K562 treated with DMSO at 1 percent for 48 hours (cell line): Measurements from ENCODE around the gene TTLL3. TPM values are rescaled to one million over a fixed set of nuclear protein-coding genes. Genes with fewer than 3 reads are reported as not detected.

Experiments used
- total RNA-seq: library from RNA; unstranded; fragments of 300-600 nt; gene quantifications from 2 replicates; pipeline ENCODE4 v1.2.3, GENCODE V29; 2022; ENCODE audit warnings: low replicate concordance; ENCODE audit errors: extremely low read depth

The TTLL3 gene, protein sequence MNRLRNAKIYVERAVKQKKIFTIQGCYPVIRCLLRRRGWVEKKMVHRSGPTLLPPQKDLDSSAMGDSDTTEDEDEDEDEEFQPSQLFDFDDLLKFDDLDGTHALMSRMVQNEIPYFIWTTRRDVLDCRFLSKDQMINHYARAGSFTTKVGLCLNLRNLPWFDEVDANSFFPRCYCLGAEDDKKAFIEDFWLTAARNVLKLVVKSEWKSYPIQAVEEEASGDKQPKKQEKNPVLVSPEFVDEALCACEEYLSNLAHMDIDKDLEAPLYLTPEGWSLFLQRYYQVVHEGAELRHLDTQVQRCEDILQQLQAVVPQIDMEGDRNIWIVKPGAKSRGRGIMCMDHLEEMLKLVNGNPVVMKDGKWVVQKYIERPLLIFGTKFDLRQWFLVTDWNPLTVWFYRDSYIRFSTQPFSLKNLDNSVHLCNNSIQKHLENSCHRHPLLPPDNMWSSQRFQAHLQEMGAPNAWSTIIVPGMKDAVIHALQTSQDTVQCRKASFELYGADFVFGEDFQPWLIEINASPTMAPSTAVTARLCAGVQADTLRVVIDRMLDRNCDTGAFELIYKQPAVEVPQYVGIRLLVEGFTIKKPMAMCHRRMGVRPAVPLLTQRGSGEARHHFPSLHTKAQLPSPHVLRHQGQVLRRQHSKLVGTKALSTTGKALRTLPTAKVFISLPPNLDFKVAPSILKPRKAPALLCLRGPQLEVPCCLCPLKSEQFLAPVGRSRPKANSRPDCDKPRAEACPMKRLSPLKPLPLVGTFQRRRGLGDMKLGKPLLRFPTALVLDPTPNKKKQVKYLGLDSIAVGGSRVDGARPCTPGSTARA
- not detected in 2 replicates for total RNA-seq

DNA sequence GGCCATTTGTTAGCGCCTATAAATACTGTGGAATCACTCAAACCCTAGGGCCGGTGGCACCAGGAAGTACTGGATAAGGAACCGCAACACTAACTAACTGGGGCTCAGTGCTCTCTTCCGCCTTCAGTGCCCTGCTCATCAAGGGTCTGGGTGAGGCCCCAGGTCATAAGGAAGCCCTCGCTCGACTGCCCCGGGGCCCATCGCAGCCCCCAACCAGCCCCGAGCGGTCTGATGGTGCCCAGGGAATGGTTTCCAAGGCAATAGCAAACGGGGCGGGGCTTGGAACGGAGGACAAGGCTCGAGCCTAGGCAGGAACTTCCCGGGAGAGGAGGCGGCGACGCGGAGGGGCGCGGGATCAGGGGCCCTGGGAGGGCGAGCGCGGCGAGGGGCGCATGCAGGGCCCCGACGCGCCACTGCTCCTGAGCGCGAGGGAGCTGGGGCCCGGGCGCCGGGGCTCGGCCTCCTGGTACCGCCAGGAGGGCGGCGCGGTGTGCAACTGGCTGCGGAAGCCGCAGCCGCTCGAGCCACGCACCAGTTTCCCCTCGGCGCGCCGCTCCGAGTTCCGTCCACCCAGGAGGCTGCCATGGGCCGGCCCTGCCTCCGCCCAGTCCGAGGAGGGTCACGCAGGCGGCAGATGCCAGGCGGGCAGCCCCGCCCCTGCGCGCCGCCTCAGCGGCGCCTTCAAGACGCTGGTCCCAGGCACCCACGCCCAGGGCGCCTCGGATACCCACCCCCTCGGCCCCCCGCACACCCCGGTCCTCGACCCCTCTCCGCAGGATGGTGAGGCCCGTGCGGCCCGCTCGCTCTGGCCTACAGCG is at the start of gene TTLL3:
TSS of gene TTLL3 (plus strand) at position 648 of the 818 bp plus-strand sequence. CDS start 400 bp downstream, outside the sequence.

DNA sequence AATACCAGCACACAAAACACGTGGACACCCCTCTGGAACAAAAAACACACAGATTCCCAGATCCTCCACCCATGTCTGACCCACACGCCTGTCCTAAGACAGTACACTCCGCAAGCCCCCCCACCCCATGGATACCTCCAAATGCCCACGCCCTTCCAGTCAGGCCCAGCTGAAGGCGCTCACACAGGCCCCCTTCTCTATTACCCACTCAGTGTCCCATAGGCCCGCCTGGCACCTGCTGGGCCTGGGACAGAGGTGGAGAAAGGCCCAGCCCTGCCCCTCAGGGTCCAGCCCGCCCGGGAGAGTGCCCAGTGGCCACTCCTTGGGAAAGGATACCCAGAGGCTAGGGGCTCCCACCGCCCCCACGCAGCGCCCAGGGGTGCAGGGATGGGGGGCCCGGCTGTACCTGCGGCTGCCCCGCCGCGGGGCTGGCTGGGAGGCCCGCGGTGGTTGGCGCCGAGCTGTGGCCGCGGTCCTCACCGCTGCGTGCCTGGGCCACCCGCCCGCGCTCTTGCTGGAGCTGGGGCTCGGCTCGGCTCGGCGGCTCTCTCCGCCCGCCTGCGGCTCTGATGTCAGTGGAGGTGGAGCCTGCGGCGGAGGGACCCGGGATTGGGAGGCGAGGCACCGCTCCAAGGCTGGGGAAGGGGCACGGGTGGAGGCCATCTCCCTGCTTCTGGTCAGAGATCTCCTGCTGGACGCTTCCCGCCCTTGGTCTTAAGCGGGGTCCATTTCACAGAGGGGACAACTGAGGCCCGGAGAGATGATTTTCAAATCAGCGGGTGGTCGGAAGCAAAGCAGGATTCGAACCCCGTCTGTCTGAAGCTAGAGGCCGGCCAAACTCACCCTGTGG is 40.4 kb upstream of the TTLL3 start, which contains the start of gene CAMK1:
TSS of gene CAMK1 (minus strand) at position 522 of the 850 bp plus-strand sequence. CDS start 2,198 bp downstream, outside the sequence.

DNA sequence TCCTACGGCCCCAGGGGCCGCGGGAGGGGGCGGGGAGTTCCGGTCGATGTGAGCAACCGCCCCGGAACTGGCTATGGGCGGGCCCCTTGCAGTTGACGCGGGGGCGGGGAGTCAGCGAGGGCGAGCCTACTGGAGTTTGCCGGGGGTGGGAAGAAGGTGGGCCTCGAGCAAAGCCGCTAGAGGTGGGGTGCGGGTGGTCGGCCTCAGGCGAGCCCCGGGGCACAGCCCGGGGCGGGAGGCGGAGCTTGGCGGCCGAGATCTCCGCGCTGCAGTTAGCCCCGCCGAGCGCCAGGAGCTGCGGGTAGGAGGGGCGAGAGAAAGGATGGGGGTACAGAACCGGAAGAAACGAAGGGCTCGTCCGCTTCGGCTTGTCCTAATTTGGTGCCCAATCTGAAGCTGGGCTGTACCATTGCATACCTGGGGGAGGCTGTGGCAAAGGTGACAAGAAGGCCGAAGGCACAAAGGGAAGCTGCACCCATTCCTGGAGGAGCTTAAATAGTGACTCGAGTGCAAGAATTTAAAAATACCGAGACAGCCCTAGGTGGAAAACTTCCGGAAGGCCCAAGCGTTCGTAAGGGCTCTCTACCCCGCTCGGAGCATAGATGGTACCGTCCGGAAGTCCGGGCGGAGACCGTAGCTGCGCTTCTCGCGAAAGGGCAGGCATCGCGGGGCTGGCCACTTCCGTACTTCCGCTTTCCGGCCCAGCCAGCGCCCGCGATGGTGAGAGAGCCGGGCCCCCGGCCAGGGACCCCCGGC is 17.5 kb upstream of the TTLL3 start, which contains the start of the genes ARPC4 and TADA3:
TSS of gene ARPC4 (plus strand) at position 678 of the 756 bp plus-strand sequence. CDS start at position 718, 40 bp downstream.
TSS of gene TADA3 (minus strand) at position 69 of the 756 bp plus-strand sequence. CDS start 1,007 bp downstream, outside the sequence.

DNA sequence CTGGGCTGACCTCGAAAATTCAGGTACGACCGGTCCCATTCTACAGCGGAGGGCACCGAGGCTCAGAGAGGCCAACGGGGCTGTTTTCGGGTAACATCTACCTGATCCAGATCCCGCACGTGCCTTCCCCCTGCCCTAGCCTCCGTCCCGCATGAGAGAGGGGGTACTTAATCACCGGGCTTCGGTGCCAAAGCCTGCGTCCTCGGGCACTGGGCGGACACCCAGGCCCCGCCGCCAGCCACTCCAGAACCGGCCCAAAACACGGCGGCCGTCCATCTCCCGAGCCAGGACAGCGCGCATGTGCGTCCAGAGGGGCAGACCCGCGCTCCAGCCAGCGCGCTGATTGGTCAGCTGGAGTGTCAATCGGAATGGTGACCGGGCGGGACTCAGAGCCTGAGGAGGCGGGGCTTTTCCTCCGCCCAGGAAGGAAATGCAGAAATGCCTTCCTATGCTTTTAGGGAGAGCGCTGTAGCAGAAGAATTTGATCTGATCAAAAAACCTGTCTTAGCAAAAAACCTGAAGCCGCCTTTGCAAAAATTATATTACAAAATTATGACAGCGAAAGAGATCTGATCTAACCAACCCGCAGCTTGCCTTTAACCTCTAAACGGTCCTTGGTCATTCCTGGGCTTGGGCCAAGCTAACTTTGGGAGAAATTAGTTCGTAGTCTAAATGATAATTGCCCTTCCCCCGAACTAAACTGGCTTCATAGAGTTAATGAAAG is 33.8 kb downstream of the TTLL3 start, which contains the start of gene RPUSD3:
TSS of gene RPUSD3 (minus strand) at position 294 of the 724 bp plus-strand sequence. CDS start at position 276, 18 bp downstream.

DNA sequence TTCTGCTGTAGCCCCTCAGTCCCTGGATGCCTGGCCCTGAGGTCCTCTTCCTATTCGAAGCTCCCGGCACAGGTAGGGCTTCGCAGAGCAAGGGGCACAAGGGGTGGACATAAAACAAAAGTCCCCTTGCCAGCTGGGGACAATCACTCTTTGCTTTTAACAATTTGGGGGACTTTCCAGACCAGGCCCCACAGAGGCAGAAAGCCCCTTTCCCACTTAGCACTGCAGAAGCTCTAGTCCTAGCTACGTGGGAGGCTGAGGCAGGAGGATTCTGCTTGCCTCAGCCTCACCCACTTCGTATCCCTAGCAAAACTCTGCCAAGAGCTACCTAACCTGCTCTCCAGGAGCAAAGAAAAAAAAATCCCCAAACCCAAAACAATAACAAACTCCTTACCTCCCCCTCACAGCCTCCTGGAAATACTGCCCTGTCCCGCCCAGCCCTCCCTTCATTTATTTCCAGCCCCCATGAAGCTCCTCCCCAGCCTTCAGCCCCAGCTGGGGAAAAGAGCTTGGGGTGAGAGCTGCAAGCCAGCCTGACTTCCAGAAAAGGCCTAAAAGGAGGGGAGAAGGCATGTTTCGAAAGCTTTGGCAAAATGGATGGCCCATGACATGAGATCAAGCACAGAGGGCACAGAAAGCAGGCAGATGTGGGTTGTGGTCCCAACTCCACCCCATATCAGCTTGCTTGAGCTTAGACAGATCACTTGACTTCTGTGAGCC is 69.9 kb downstream of the TTLL3 start, which contains the start of gene CIDEC:
TSS of gene CIDEC (minus strand) at position 424 of the 720 bp plus-strand sequence. CDS start 1,767 bp downstream, outside the sequence.

Other genes with a start within 250 kb of the TTLL3 start
- gene MTMR14, start 160.8 kb upstream of the TTLL3 start, total RNA-seq: 308 TPM in 1 of 2 replicates, not detected in the other
- not detected in 2 replicates for gene CPNE9, start 106.4 kb upstream of the TTLL3 start, total RNA-seq
- gene BRPF1, start 78.5 kb upstream of the TTLL3 start, total RNA-seq: not detected in 2 replicates
- gene OGG1, start 60.3 kb upstream of the TTLL3 start, total RNA-seq: not detected in 2 replicates
- gene CAMK1, start 40.3 kb upstream of the TTLL3 start, total RNA-seq: not detected in 2 replicates
- not detected in 2 replicates for gene TADA3, start 17.8 kb upstream of the TTLL3 start, total RNA-seq
- not detected in 2 replicates for gene ARPC4, start 17.2 kb upstream of the TTLL3 start, total RNA-seq
- not detected in 2 replicates for gene RPUSD3, start 33.7 kb downstream of the TTLL3 start, total RNA-seq
- not detected in 2 replicates for gene CIDEC, start 70.0 kb downstream of the TTLL3 start, total RNA-seq
- gene JAGN1, start 80.3 kb downstream of the TTLL3 start, total RNA-seq: not detected in 2 replicates
- not detected in 2 replicates for gene IL17RE, start 92.6 kb downstream of the TTLL3 start, total RNA-seq
- not detected in 2 replicates for gene IL17RC, start 106.8 kb downstream of the TTLL3 start, total RNA-seq
- not detected in 2 replicates for gene CRELD1, start 123.6 kb downstream of the TTLL3 start, total RNA-seq
- not detected in 2 replicates for gene PRRT3, start 142.1 kb downstream of the TTLL3 start, total RNA-seq
- not detected in 2 replicates for gene EMC3, start 176.6 kb downstream of the TTLL3 start, total RNA-seq
- not detected in 2 replicates for gene FANCD2, start 216.2 kb downstream of the TTLL3 start, total RNA-seq